Measurements from ENCODE around the gene CHRDL2.

CHRDL2 gene

GRCh38 chr11:74731301-74732094, at the start of gene CHRDL2:
TSS of gene CHRDL2 (minus strand) at chr11:74731426. CDS start at chr11:74730888, 538 bp downstream.
- H3K27me3 ChIP-seq (ENCODE audit: insufficient read depth, low read length, poor library complexity, severe bottlenecking) = no peaks in the 10 kb centered on the region
- no peak within 1 kb of the TSS for H3K4me2 ChIP-seq (ENCODE audit: low read depth, low read length, poor library complexity, severe bottlenecking)
- TF ChIP-seq CTCF (conservative IDR thresholded peaks at IDR 0.05; ENCODE audit: low read length) = no peak
- TF ChIP-seq EZH2phosphoT487 (IDR thresholded peaks at IDR 0.05; ENCODE audit: borderline replicate concordance) = no peak
- no peaks in the 10 kb centered on the region for H3K9me2 ChIP-seq (replicated peaks; ENCODE audit: low read depth, low read length)
- no peak within 1 kb of the TSS for H3K9ac ChIP-seq (ENCODE audit: low read depth, low read length, poor library complexity, severe bottlenecking)
- H4K20me1 ChIP-seq (ENCODE audit: insufficient read depth, low read length, poor library complexity, severe bottlenecking) = no peaks in the 10 kb centered on the region
- H3K79me2 ChIP-seq (ENCODE audit: insufficient read depth, low read length) = no peaks in the 10 kb centered on the region
- no peaks in the 10 kb centered on the region for H3K4me1 ChIP-seq (ENCODE audit: insufficient read depth, low read length, poor library complexity, severe bottlenecking)
- H2AFZ ChIP-seq (ENCODE audit: low read length) = no peak within 1 kb of the TSS
- H3F3A ChIP-seq (ENCODE audit: low read depth) = no peaks in the 10 kb centered on the region
- no peak within 1 kb of the TSS for H3K4me3 ChIP-seq (ENCODE audit: low read length, poor library complexity, severe bottlenecking)
- no peaks in the 10 kb centered on the region for H3K36me3 ChIP-seq (ENCODE audit: insufficient read depth, low read length)
- H3K9me3 ChIP-seq (ENCODE audit: insufficient read depth, low read depth, low read length) = no peaks in the 10 kb centered on the region

GRCh38 chr11:74780248-74781005, 49.2 kb upstream of the CHRDL2 start:
- Histone ChIP-seq H3F3A (ENCODE audit: low read depth) (no peaks in the 10 kb centered on the region), H3K9me3 (ENCODE audit: insufficient read depth, low read depth, low read length) (no peaks in the 10 kb centered on the region), H2AFZ (ENCODE audit: low read length) (no peak overlapping the region), H3K4me2 (ENCODE audit: low read depth, low read length, poor library complexity, severe bottlenecking) (no peak overlapping the region), H3K79me2 (ENCODE audit: insufficient read depth, low read length) (peaks cover 86% of the 10 kb centered on the region), H3K9ac (ENCODE audit: low read depth, low read length, poor library complexity, severe bottlenecking) (no peak overlapping the region), H3K4me3 (ENCODE audit: low read length, poor library complexity, severe bottlenecking) (no peak overlapping the region), H3K27me3 (ENCODE audit: insufficient read depth, low read length, poor library complexity, severe bottlenecking) (no peaks in the 10 kb centered on the region), H3K9me2 (replicated peaks; ENCODE audit: low read depth, low read length) (no peaks in the 10 kb centered on the region), H4K20me1 (ENCODE audit: insufficient read depth, low read length, poor library complexity, severe bottlenecking) (peaks cover 31% of the 10 kb centered on the region), H3K36me3 (ENCODE audit: insufficient read depth, low read length) (0 out of 2 replicates have a peak, but pooled peaks cover 5% of the 10 kb centered on the region), H3K4me1 (ENCODE audit: insufficient read depth, low read length, poor library complexity, severe bottlenecking) (peaks cover 13% of the 10 kb centered on the region)
- TF ChIP-seq EZH2phosphoT487 (IDR thresholded peaks at IDR 0.05; ENCODE audit: borderline replicate concordance) = no peak
- TF ChIP-seq CTCF (conservative IDR thresholded peaks at IDR 0.05; ENCODE audit: low read length) = no peak

GRCh38 chr11:74778581-74778980, 47.4 kb upstream of the CHRDL2 start:
- Histone ChIP-seq H3K4me3 (ENCODE audit: low read length, poor library complexity, severe bottlenecking) (no peak overlapping the region), H3K9me2 (replicated peaks; ENCODE audit: low read depth, low read length) (no peaks in the 10 kb centered on the region), H3K27me3 (ENCODE audit: insufficient read depth, low read length, poor library complexity, severe bottlenecking) (no peaks in the 10 kb centered on the region), H2AFZ (ENCODE audit: low read length) (no peak overlapping the region), H3K9ac (ENCODE audit: low read depth, low read length, poor library complexity, severe bottlenecking) (no peak overlapping the region), H3K4me2 (ENCODE audit: low read depth, low read length, poor library complexity, severe bottlenecking) (no peak overlapping the region), H3K79me2 (ENCODE audit: insufficient read depth, low read length) (peaks cover 85% of the 10 kb centered on the region), H4K20me1 (ENCODE audit: insufficient read depth, low read length, poor library complexity, severe bottlenecking) (peaks cover 21% of the 10 kb centered on the region), H3F3A (ENCODE audit: low read depth) (no peaks in the 10 kb centered on the region), H3K36me3 (ENCODE audit: insufficient read depth, low read length) (0 out of 2 replicates have a peak, but pooled peaks cover 5% of the 10 kb centered on the region), H3K9me3 (ENCODE audit: insufficient read depth, low read depth, low read length) (no peaks in the 10 kb centered on the region), H3K4me1 (ENCODE audit: insufficient read depth, low read length, poor library complexity, severe bottlenecking) (peaks cover 9% of the 10 kb centered on the region)
- no peak for TF ChIP-seq CTCF (conservative IDR thresholded peaks at IDR 0.05; ENCODE audit: low read length)
